H1 (cell line): Measurements from ENCODE around the gene YPEL2. TPM values are rescaled to one million over a fixed set of nuclear protein-coding genes. Genes with fewer than 3 reads are reported as not detected.

ENCODE experiments used
- CTCF ChIA-PET: fragments of 300-600 bp; sonication (Branson Sonifier 250); formaldehyde crosslinking; loops from one replicate; lab custom pipeline; 2021; ENCODE audit not compliant: partially characterized antibody; lab: Charles Lee
- POLR2A ChIA-PET: fragments of 300-600 bp; sonication (Branson Sonifier 250); formaldehyde crosslinking; loops from one replicate; lab custom pipeline; 2021; ENCODE audit warnings: inconsistent platforms; ENCODE audit not compliant: partially characterized antibody; lab: Charles Lee
- DNase-seq, 2 experiments: peaks; one replicate each; pipeline versions ENCODE4 v3.0.0 to v3.0.0-alpha.2; 2010 to 2022; ENCODE audit warnings: low spot score in 2 of 2, low read depth in 1 of 2, mixed read lengths in 1 of 2
- FAIRE-seq: peaks from 2 replicates; lab custom pipeline; 2011; peaks lifted over from hg19 to GRCh38; lab: Jason Lieb, UNC
- H2AFZ ChIP-seq: 2 replicates; pipeline ENCODE4 v1.8.1; 2012; ENCODE audit warnings: low read length, inconsistent platforms
- H2AK5ac ChIP-seq: 2 replicates; pipeline ENCODE4 v1.6.1; 2013; ENCODE audit warnings: low read depth, low read length
- H2BK120ac ChIP-seq: replicated peaks from 2 replicates; pipeline ENCODE3; 2013; ENCODE audit warnings: low read depth, low read length, inconsistent platforms
- H2BK12ac ChIP-seq: 2 replicates; pipeline ENCODE4 v1.6.1; 2013; ENCODE audit warnings: low read depth, low read length
- H2BK15ac ChIP-seq: 2 replicates; pipeline ENCODE4 v1.6.1; 2013; ENCODE audit warnings: low read length
- H2BK20ac ChIP-seq: 2 replicates; pipeline ENCODE4 v1.6.1; 2013; ENCODE audit warnings: low read length
- H2BK5ac ChIP-seq: 2 replicates; pipeline ENCODE4 v1.6.1; 2013; ENCODE audit warnings: low read depth, low read length
- H3K14ac ChIP-seq: 2 replicates; pipeline ENCODE4 v1.6.1; 2013; ENCODE audit warnings: inconsistent platforms; ENCODE audit not compliant: insufficient read length
- H3K18ac ChIP-seq: 2 replicates; pipeline ENCODE4 v1.6.1; 2013; ENCODE audit warnings: low read length; ENCODE audit errors: extremely low read depth
- H3K23ac ChIP-seq: 2 replicates; pipeline ENCODE4 v1.6.1; 2013; ENCODE audit warnings: inconsistent platforms; ENCODE audit not compliant: insufficient read length
- H3K23me2 ChIP-seq: 2 replicates; pipeline ENCODE4 v1.6.1; 2013; ENCODE audit warnings: low read depth, low read length
- H3K27ac ChIP-seq: 2 replicates; pipeline ENCODE4 v1.6.1; 2011; ENCODE audit warnings: low read depth, low read length, inconsistent platforms
- H3K27me3 ChIP-seq, 4 experiments: replicated peaks in 1 of 4; 1 replicate in 1 of 4; 2 replicates in 3 of 4; pipeline versions ENCODE4 v1.6.1 to v1.8.1; 2011 to 2013; ENCODE audit warnings: low read length in 3 of 4, mild to moderate bottlenecking in 3 of 4, inconsistent platforms in 2 of 4, mixed read lengths in 2 of 4, moderate library complexity in 1 of 4; ENCODE audit not compliant: control insufficient read depth in 3 of 4, insufficient read depth in 3 of 4; ENCODE audit errors: extremely low read depth in 1 of 4
- H3K36me3 ChIP-seq, 4 experiments: 2 replicates each; pipeline versions ENCODE4 v1.6.1 to v1.8.1; 2011 to 2013; ENCODE audit warnings: mild to moderate bottlenecking in 4 of 4, low read length in 3 of 4, moderate library complexity in 2 of 4, control low read depth in 1 of 4, inconsistent platforms in 1 of 4; ENCODE audit not compliant: insufficient read depth in 4 of 4, control insufficient read depth in 2 of 4
- H3K4ac ChIP-seq: replicated peaks from 2 replicates; pipeline ENCODE3; 2013; ENCODE audit warnings: low read length, low read depth, mixed read lengths, inconsistent platforms; ENCODE audit not compliant: insufficient read length
- H3K4me1 ChIP-seq, 4 experiments: replicated peaks in 1 of 4; 1 replicate in 1 of 4; 2 replicates in 3 of 4; pipeline versions ENCODE4 v1.6.1 to v1.8.1; 2011 to 2013; ENCODE audit warnings: low read length in 3 of 4, inconsistent platforms in 2 of 4, mixed read lengths in 1 of 4; ENCODE audit not compliant: insufficient read depth in 4 of 4, control insufficient read depth in 3 of 4
- H3K4me2 ChIP-seq, 2 experiments: 2 replicates each; pipeline versions ENCODE4 v1.6.1 to v1.8.1; 2011 to 2013; ENCODE audit warnings: low read depth in 2 of 2, low read length in 2 of 2, control low read depth in 1 of 2, inconsistent platforms in 1 of 2, mild to moderate bottlenecking in 1 of 2; ENCODE audit not compliant: insufficient read depth in 1 of 2
- H3K4me3 ChIP-seq, 4 experiments: fragments of 200-600, 300-600 bp in 1 of 4; sonication (generic), shearing (Covaris generic), sonication (Bioruptor Twin) in 1 of 4; 2 replicates each; pipeline versions ENCODE4 v1.5.1 to v1.8.1; 2011 to 2016; ENCODE audit warnings: low read length in 4 of 4, low read depth in 3 of 4, control low read depth in 2 of 4, inconsistent platforms in 2 of 4, mild to moderate bottlenecking in 2 of 4, mixed read lengths in 1 of 4, moderate library complexity in 1 of 4; ENCODE audit not compliant: insufficient read depth in 2 of 4; ENCODE audit errors: extremely low read depth in 1 of 4
- H3K56ac ChIP-seq: replicated peaks from 2 replicates; pipeline ENCODE3; 2013; ENCODE audit warnings: low read depth, mild to moderate bottlenecking, mixed read lengths, low read length, inconsistent platforms; ENCODE audit not compliant: insufficient read length
- H3K79me1 ChIP-seq: 2 replicates; pipeline ENCODE4 v1.6.1; 2013; ENCODE audit warnings: low read depth, low read length, control low read depth
- H3K79me2 ChIP-seq, 2 experiments: 2 replicates each; pipeline versions ENCODE4 v1.6.1 to v1.8.1; 2012 to 2013; ENCODE audit warnings: low read length in 2 of 2, mild to moderate bottlenecking in 2 of 2, inconsistent platforms in 1 of 2; ENCODE audit not compliant: insufficient read depth in 2 of 2, control insufficient read depth in 1 of 2
- H3K9ac ChIP-seq, 4 experiments: replicated peaks in 1 of 4; 1 replicate in 1 of 4; 2 replicates in 3 of 4; pipeline versions ENCODE4 v1.6.1 to v1.8.1; 2011 to 2013; ENCODE audit warnings: low read depth in 3 of 4, low read length in 3 of 4, control low read depth in 2 of 4, mild to moderate bottlenecking in 2 of 4, moderate library complexity in 2 of 4, inconsistent platforms in 1 of 4; ENCODE audit errors: extremely low read depth in 1 of 4
- H3K9me3 ChIP-seq, 2 experiments: 2 replicates each; pipeline versions ENCODE4 v1.6.1 to v1.8.1; 2012 to 2013; ENCODE audit warnings: mild to moderate bottlenecking in 2 of 2, moderate library complexity in 2 of 2, control low read depth in 1 of 2, inconsistent platforms in 1 of 2, low read depth in 1 of 2, low read length in 1 of 2, mixed read lengths in 1 of 2; ENCODE audit not compliant: insufficient read depth in 2 of 2
- H4K20me1 ChIP-seq, 2 experiments: replicated peaks in 1 of 2; 2 replicates each; pipeline versions ENCODE3 to v1.8.1; 2011 to 2013; ENCODE audit warnings: inconsistent platforms in 2 of 2, low read length in 2 of 2, mild to moderate bottlenecking in 1 of 2; ENCODE audit not compliant: insufficient read depth in 2 of 2, control insufficient read depth in 1 of 2
- H4K5ac ChIP-seq: 2 replicates; pipeline ENCODE4 v1.6.1; 2013; ENCODE audit warnings: low read length, low read depth, mixed read lengths, inconsistent platforms; ENCODE audit not compliant: insufficient read length
- H4K8ac ChIP-seq: 2 replicates; pipeline ENCODE4 v1.8.0; 2013; ENCODE audit warnings: mild to moderate bottlenecking, moderate library complexity, low read length, inconsistent platforms; ENCODE audit not compliant: insufficient read depth; ENCODE audit errors: extremely low read depth
- H4K91ac ChIP-seq: replicated peaks from 2 replicates; pipeline ENCODE3; 2013; ENCODE audit warnings: low read length, mixed read lengths, inconsistent platforms; ENCODE audit not compliant: insufficient read length
- CEBPB ChIP-seq: IDR thresholded peaks from 2 replicates; pipeline ENCODE4 v1.6.1; 2012; ENCODE audit warnings: low read depth, low read length
- CHD1 ChIP-seq: IDR thresholded peaks from 2 replicates; pipeline ENCODE4 v1.6.1; 2012; ENCODE audit warnings: low read depth, low read length, improper control_type of control experiment
- NANOG ChIP-seq: IDR thresholded peaks from 2 replicates; pipeline ENCODE4 v1.6.1; 2011; ENCODE audit warnings: low read length, low read depth, mild to moderate bottlenecking, inconsistent platforms; ENCODE audit not compliant: insufficient read depth, poor library complexity, severe bottlenecking
- POLR2A ChIP-seq, 2 experiments: IDR thresholded peaks; 1 replicate in 1 of 2; 2 replicates in 1 of 2; pipeline ENCODE4 v1.6.1; 2011; ENCODE audit warnings: low read depth in 2 of 2, low read length in 2 of 2, mild to moderate bottlenecking in 2 of 2; ENCODE audit errors: control extremely low read depth in 1 of 2
- POLR2AphosphoS5 ChIP-seq: IDR thresholded peaks from 2 replicates; pipeline ENCODE4 v1.6.1; 2011; ENCODE audit warnings: low read depth, low read length
- POU5F1 ChIP-seq: IDR thresholded peaks from 2 replicates; pipeline ENCODE4 v1.6.1; 2011; ENCODE audit warnings: low read depth, mild to moderate bottlenecking, low read length, moderate library complexity
- SIX5 ChIP-seq: IDR thresholded peaks from 2 replicates; pipeline ENCODE4 v1.6.1; 2011; ENCODE audit warnings: mild to moderate bottlenecking, low read depth, low read length
- TBP ChIP-seq: IDR thresholded peaks from 2 replicates; pipeline ENCODE4 v1.6.1; 2011; ENCODE audit warnings: low read depth, low read length, improper control_type of control experiment
- WGBS, 2 experiments: shearing (Covaris generic) in 1 of 2; methylation state at CpG; one replicate each; pipeline versions ENCODE4 v1.1.6 to v1.1.7; 2013 to 2015; ENCODE audit warnings: low lambda C conversion rate in 2 of 2, mixed read lengths in 2 of 2, inconsistent platforms in 1 of 2, low coverage in 1 of 2, missing lambda C conversion rate in 1 of 2; ENCODE audit not compliant: insufficient replicate concordance in 2 of 2, insufficient coverage in 1 of 2, insufficient read length in 1 of 2; ENCODE audit errors: extremely low coverage in 1 of 2, missing lambda C conversion rate in 1 of 2; 5-methylcytosine and 5-hydroxymethylcytosine counted together
- polyA plus RNA-seq, 7 experiments: library from polyadenylated mRNA; depleted of rRNA in 3 of 7; stranded (reverse) in 5 of 7; unstranded in 2 of 7; fragments of >200 nt in 5 of 7; fragments of 200-250 nt in 2 of 7; gene quantifications; 1 replicate in 5 of 7; 2 replicates in 1 of 7; 4 replicates in 1 of 7; pipeline versions ENCODE4 v1.2.1 to v1.2.3, GENCODE V29; 2011 to 2013; ENCODE audit warnings: missing spikeins in 2 of 7, mixed read lengths in 2 of 7
- total RNA-seq: library from RNA; stranded (reverse); fragmentation: NEBNext Ultra II Directional; extraction: Animal tissue kit (Norgen Biotek cat#: 25700); gene quantifications from 2 replicates; pipeline ENCODE4 v1.2.1, GENCODE V29; 2021

YPEL2 gene
- total and polyA plus RNA-seq, 2 of the 8 experiments (the other 6 are each of a cell fraction or from before 2014, with no cell fraction given), result 1.6 to 3.5 TPM

- Histone ChIP-seq H3K4me3 (no peak overlapping the region), H3K27me3 (no peaks in the 10 kb centered on the region), H3K9me3 (no peaks in the 10 kb centered on the region; a peak in 1 of 4 replicates), H2AK5ac (no peak overlapping the region), H3K36me3 (no peaks in the 10 kb centered on the region; a peak in 1 of 8 replicates), H3K79me2 (no peaks in the 10 kb centered on the region), H3K27ac (no peak overlapping the region), H3K14ac (no peak overlapping the region), H2AFZ (no peak overlapping the region), H3K56ac (no peak overlapping the region), H3K18ac (no peak overlapping the region), H4K91ac (no peak overlapping the region), H3K4me2 (no peak overlapping the region), H3K9ac (no peak overlapping the region), H3K79me1 (no peaks in the 10 kb centered on the region), H2BK12ac (no peak overlapping the region), H4K5ac (no peak overlapping the region), H2BK15ac (no peak overlapping the region), H3K23me2 (peaks cover 2% of the 10 kb centered on the region; the same call in 1 of the 2 replicates), H3K4me1 (peaks cover 0 to 10% (median 5%) of the 10 kb centered on the region in 4 experiments; a peak in 5 of 7 replicates), H2BK5ac (no peak overlapping the region), H3K23ac (no peak overlapping the region), H3K4ac (no peak overlapping the region), H2BK20ac (no peak overlapping the region), H4K8ac (no peak overlapping the region), H4K20me1 (no peaks in the 10 kb centered on the region), H2BK120ac (no peak overlapping the region)
- TF ChIP-seq POLR2A (IDR thresholded peaks at IDR 0.05; ENCODE audit: control extremely low read depth in 1 of 2, low read depth in 2 of 2, low read length in 2 of 2) (no peak), TBP (no peak), NANOG (no peak), CHD1 (no peak), SIX5 (no peak), POU5F1 (no peak), POLR2AphosphoS5 (no peak), CEBPB (no peak)
- CTCF ChIA-PET, result interaction anchor here (2.1 kb wide), 1 partner anchor 9 kb away, joined by 9 read pairs; no protein-coding TSS in a partner anchor
- DNase-seq, result no peak
- FAIRE-seq, result no peak
- POLR2A ChIA-PET, result interaction anchor here (1.7 kb wide), 1 partner anchor 9 kb away, joined by 6 read pairs; no protein-coding TSS in a partner anchor
- WGBS, 2 experiments, result 89% methylated on average over 2 of the region's 2 CpGs; no CpG with 5 or more reads in 1 of the 2 experiments
Measured at GRCh38 chr17:59356543-59357218, 25.2 kb downstream of the YPEL2 start.
